ENCODE data around the gene UTP25.

GRCh38 chr1:209787551-209787950 lies 40.2 kb upstream of the UTP25 start:
- TF ChIP-seq POLR2A (IDR thresholded peaks at IDR 0.05; ENCODE audit: low read depth): no peak
- TF ChIP-seq CTCF (IDR thresholded peaks at IDR 0.05): no peak
